Measurements from ENCODE around the gene INSL3.

INSL3 gene

DNA sequence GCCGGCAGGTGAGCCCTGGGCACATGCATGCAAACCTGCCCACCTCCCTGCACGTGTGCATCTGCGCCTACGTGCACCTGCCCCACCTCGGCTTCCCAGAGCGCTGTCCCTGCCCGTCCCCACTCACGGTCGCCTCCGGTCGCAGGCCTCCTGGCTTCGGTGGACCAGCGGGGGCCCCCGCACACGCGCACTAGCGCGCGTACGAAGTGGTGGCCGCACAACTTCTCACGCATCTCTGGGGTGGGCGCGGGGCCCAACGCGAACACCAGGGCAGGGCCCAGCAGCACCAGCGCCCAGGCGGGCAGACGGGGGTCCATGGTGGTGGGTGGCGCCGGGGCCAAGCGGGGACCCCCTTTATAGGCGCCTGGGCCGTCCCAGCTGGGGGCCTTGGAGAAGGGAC is at the start of gene INSL3:
TSS of gene INSL3 (minus strand) at position 330 of the 400 bp plus-strand sequence. CDS start at position 317, 13 bp downstream.
- no peak for DNase-seq (ENCODE audit: low read depth in 2 of 3, low spot score in 2 of 3)

GRCh38 chr19:17869114-17869608 is 47.8 kb upstream of the INSL3 start:
- DNase-seq (ENCODE audit: low read depth in 2 of 3, low spot score in 2 of 3): no peak

DNA sequence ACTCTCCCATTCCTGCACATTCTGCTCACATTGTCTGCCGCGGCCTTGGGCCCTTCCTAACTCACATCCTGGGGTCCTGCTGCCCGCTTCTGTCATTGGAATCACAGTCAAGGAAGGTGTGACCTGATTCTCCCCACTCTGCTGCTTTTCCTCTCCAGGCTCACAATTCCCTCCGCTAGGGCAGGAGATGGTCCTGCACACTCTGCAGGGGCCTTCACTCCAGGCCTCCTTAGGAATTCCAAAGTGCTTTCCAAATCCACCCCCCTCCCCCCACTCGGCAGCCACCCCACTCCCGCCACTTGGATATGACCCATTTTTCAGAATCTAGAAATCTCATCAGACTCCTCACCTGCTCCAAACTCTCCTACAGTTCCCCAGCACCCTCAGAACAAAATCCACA is 47.4 kb upstream of the INSL3 start:
- no peak for DNase-seq (ENCODE audit: low read depth in 2 of 3, low spot score in 2 of 3)

- DNase-seq (ENCODE audit: low read depth in 2 of 3, low spot score in 2 of 3): no peak
These were observed 45.7 kb upstream of the INSL3 start for GRCh38 chr19:17866964-17867486.

GRCh38 chr19:17866312-17866963 is 45.1 kb upstream of the INSL3 start:
- no peak for DNase-seq (ENCODE audit: low read depth in 2 of 3, low spot score in 2 of 3)

DNA sequence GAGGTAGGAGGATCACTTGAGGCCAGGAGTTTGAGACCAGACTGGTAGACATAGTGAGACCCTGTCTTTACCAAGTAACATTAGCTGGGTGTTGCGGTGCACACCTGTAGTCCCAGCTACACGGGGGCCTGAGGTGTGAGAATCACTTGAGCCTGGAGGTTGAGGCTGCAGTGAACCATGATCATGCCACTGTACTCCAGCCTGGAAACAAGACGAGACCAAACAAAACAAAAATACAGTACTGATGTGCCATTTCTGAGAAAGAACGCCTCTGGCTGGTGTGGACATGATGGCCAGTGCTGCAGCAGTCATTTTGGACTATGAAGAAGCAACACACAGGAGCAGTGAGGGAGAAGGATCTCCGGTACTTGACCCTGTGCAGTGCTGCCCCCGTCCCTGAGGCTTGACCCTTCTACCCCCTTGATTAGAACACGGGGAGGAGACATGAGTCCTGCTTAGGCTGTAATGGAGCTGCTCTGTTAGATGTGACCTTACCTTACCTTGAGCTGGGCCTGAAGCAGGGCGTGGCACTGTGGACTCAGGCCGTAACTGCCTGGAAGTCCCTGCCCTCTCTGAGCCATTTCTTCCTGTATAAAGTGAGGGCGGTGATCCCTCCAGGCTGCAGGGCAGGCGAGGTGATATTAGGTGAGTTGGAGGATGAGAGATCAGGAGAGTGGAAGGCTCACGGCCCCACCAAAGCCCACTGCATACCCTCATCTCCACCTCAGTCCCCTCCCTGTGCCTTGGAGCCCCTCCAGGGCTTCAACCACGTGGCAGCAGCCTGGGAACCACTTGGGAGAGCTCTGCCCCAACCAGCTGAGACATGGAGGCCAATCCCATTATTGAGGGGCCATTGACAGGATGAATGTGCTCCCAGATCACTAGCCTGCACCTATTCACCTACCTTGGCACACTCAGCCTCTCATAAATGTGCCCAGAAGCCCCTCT is 44.3 kb upstream of the INSL3 start:
- no peak for DNase-seq (ENCODE audit: low read depth in 2 of 3, low spot score in 2 of 3)

- no peak for DNase-seq (ENCODE audit: low read depth in 2 of 3, low spot score in 2 of 3)
These were observed 42.3 kb upstream of the INSL3 start for GRCh38 chr19:17863520-17864182.

DNA sequence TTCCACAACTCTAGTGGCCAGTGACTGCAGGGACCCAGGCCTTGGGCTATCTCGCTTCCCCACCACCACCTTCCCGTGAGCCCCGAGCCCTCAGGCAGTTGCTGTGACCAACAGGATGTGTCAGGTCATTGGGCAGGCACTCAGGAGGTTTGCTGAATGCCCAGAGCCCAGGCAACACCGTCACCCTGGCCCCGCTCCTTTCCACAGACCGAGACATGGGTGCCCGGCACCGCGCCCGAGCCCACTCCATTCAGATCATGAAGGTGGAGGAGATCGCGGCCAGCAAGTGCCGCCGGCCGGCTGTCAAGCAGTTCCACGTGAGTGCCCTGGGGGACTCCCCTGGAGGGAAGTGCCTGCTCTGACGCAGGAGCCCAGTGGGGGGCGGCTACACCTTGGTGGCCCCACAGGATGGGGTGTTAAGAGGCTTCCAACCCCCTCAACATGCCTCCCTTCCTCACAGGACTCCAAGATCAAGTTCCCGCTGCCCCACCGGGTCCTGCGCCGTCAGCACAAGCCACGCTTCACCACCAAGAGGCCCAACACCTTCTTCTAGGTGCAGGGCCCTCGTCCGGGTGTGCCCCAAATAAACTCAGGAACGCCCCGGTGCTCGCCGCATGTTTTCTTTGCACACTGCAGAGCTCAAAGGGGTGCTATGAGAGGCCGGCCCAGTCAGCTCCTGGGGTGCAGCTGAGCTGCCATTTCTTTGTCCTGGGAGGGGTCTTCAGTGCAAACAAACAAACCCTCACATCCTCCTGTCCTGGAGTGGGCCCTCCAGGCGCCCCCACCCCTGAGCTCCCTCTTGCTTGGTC is 41.6 kb upstream of the INSL3 start:
- DNase-seq (ENCODE audit: low read depth in 2 of 3, low spot score in 2 of 3): no peak

DNA sequence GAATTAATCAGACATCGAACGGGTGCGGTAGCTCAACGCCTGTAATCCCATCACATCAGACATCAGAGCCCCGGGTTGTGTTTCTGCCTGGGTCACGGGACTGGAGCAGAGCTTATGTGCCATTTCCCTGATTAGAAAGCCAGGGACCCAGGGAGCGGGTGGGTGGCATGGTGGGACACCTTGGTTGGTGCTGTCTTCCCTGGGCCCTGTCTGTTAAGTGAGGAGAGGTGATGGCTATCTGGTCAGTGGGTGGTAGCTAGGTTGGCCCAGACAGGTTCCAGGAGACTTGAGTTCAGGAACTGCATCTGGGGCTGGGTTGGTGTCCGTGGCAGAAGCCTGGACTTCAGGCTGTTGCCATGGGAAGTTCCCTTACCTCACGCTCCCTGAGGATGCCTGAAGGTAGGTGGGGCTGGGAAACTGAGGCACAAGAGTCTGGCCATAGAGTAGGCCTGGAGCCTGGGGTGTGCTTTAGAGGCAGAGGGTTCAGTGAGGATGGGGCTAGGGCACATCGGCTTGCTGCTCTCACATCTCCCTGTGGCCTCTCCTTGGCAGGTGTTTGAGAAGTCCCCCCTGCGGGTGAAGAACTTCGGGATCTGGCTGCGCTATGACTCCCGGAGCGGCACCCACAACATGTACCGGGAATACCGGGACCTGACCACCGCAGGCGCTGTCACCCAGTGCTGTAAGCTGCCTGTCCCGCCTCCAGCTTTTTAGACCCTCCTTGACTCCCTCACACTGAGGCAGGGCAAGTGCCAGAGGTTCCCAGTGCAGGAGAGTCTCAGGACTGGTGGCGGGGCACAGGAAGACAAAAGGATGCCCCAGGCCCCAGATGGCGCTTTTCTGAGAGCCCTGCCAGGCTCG is 40.5 kb upstream of the INSL3 start:
- DNase-seq (ENCODE audit: low read depth in 2 of 3, low spot score in 2 of 3): no peak

DNA sequence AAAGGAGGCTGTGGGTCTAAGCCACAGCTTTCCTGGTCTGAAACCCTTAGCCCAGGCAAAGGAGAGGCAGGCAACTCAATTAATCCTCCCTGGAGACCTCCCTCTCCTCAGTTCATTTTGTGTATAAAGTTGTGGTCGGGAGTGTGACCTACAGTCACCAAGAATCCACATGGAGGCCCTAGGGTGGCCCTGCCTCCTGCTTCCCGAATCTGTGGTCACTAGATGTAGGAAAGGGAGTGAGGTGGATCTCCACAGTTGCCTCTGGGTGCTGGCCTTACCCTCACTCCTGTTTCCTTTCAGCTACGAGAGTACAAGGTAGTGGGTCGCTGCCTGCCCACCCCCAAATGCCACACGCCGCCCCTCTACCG is 39.7 kb upstream of the INSL3 start:
- no peak for DNase-seq (ENCODE audit: low read depth in 2 of 3, low spot score in 2 of 3)

DNA sequence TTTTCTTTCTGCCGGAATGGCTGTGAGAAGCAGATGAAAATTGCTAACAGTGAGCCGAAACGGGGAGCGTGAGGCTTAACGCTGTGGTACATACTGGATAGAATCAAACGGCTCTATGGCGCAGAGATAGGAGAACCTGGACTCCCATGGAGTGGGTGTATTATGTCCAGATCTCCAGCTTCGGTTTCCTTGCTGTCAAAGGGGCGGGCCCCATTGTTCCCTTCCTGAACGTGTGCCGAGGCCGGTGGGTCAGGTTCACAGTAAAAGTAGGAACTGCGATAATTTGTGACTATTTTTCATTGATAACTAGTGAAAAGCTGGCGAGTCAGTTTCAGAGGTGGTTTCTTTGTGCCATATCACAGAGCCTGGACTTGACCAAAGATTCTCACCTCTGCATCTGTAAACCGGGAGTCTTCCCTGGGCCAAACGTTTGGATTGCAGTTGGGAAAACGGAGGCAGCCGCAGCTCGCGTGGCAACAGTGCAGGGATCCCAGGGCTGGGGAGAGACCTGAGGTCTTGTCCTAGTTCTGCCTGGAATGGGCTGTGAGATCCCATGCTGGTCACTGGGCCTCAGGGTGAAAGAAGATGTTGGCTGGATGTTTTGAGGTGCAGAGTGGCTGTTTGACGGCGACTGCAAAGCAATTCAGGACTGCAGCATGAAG is 39.1 kb upstream of the INSL3 start:
- no peak for DNase-seq (ENCODE audit: low read depth in 2 of 3, low spot score in 2 of 3)

DNA sequence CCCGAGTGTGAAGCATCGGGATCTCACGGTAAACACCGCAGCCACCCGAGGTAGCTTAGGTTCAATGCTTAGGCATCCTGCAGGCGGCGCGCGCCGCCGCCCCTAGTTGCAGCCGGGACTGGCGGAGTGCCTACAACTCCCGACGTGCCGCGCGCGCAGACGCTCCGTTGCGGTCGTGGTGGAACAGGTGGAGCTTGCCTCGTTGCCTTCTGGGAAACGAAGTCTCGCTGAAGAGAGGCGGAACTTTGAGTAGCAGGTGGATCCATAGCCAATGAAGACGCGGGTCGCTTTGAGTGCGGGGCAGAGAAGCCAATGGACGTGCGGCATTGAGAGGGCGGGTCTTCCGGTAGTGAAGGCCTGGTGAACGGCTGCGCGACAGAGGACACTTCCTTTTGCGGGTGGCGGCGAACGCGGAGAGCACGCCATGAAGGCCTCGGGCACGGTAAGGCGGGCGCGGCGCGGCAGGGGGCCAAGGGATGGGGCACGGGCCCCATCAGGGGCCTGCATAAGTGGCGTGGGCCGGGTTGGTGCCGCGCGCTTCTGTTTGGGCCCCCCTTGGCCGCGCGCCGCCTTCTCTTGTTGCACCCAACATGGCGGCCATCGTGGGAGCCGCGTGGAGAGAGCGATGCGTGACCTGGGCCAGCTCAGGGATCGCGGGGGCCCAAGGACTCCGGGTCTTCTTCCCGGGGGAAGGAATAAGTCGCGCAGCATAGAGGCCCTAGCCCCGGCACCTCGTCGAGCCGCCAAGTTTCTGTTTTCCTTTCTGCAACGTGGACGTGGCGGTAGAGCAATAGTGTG is 38.4 kb upstream of the INSL3 start, which contains the start of gene RPL18A:
TSS of gene RPL18A (plus strand) at position 378 of the 798 bp plus-strand sequence. CDS start at position 425, 47 bp downstream.
- DNase-seq (ENCODE audit: low read depth in 2 of 3, low spot score in 2 of 3): peak; percentile 89 to 98 (median 95)

DNA sequence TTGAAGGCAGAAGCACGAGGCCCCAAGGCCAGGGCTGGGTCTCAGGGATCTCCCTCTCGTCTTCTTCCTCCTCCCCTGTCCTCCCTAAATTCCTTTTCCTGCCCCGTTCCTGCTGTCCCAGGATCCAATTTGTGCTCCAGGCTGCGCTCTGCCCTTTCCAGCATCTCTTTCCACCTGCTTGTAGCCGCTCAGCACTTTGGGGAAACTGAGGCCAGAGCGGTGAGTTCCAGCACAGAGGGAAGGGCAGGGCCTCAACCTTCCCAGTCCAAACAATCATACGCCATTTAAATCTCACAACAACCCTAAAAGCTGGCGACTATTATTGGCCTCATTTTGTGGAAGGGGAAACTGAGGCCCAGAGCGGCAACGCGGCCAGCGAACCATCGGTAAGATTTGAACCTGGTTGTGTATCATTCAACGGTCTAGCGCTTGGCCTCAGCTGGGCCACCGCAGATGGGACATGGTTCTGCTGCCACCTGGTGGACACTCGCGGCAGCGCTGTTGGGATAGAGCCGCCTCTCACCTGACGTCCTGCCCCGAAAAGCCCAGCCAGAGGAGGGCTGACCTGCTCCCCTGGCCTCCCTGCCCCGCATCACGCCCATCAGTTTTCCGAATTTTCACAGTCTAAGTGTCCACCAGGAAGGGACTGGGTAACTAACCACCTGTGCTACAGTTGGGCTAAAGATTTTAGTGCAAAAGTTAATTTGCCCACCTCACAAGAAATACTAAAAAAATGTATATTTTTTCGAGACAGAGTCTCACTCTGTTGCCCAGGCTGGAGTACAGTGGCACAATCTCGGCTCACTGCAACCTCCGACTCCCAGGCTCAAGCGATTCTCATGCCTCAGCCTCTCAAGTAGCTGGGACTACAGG is 34.2 kb upstream of the INSL3 start:
- DNase-seq (ENCODE audit: low read depth in 2 of 3, low spot score in 2 of 3): peak; percentile 72 to 98 (median 98)

DNA sequence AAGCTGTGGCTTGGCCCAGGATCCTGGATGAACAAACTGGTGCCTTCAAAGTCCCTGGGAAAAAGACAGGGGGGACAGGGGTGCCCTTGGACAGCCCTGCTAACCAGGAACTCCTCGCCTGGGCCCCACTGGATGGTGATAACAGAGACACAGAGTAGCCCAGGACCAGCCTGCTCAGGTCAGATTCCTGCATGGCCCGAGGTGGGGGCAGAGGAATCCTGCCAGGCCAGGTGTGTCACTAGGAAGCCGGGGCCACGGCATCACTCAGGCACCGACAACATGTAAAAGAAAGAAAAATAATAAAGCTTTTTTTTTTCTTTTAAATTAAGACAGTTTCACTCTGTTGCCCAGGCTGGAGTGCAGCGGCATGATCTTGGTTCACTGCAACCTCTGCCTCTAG is 32.7 kb upstream of the INSL3 start:
- no peak for DNase-seq (ENCODE audit: low read depth in 2 of 3, low spot score in 2 of 3)

- DNase-seq (ENCODE audit: low read depth in 2 of 3, low spot score in 2 of 3): no peak
These were observed 27.4 kb upstream of the INSL3 start for GRCh38 chr19:17848595-17849292.

DNA sequence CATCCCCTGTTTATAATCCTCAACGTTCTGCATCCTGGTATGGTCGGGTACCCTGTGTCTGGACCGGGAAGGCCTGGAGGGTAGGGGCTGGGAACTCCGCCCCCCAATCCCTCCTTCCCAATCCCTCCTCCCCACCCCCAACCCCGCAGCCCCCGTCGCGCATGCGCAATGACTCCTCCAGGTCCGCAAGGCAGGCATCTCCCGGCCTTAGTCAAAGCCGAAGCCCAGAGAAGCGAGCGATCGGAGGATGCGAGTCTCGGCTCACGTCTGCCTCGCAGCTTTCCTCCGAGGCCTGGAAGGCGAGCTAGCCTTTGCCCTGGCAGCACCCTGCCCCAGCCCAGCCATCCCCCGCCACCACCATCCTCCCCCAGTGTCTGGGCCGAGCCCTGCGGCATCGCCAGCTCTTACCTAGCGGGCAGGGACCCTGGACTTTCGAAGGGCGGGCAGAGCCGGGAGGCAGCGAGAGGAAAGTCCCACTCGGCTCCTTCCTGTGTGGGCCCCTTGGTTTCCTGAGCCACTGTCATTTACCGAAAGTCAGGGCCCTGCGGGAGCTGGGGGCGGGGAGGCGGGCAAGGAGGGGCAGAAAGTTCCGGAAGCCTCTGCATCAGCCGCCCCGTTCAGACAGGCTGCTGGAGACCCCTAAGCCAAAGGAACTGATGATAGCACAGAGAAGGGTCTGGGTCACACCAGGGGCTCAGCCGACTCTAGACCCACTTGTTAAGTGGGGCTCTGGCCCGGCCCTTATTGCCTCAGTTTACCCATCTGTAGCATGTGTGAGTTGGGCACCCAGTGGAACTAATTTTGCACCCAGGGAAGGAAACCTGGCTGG is 26.4 kb upstream of the INSL3 start, which contains the start of gene JAK3:
TSS of gene JAK3 (minus strand) at position 445 of the 829 bp plus-strand sequence. CDS start 3,565 bp downstream, outside the sequence.
- DNase-seq (ENCODE audit: low read depth in 2 of 3, low spot score in 2 of 3): peak; percentile 74 to 83 (median 83)

Data from activated CD8-positive, alpha-beta memory T cell treated with anti-CD3 and anti-CD28 coated beads for 48 hours (primary cell).